Activated T-helper 17 cell treated with anti-CD3 and anti-CD28 coated beads, Interleukin-2, amount 50 U/mL, for 72 hours (primary cell): ENCODE data around the gene NEGR1. TPM values are rescaled to one million over a fixed set of nuclear protein-coding genes. Genes with fewer than 3 reads are reported as not detected.
"Not testable (repeated sequence)": the region's sequence is repeated elsewhere in the genome, so short reads cannot be mapped to it uniquely, and the experiment has no call there.

Experiments used
- ATAC-seq: fragments of 150-1000 bp; cut with Tn5 transposase; replicated peaks from 2 replicates; pipeline ENCODE4 v1.10.0; 2021; ENCODE audit warnings: mild to moderate bottlenecking, moderate library complexity
- H3K27ac Mint-ChIP-seq: one replicate; pipeline ENCODE4 v1.8.0; 2022; ENCODE audit warnings: mixed read lengths
- H3K27me3 Mint-ChIP-seq: one replicate; pipeline ENCODE4 v1.8.0; 2022; ENCODE audit warnings: mixed read lengths
- H3K36me3 Mint-ChIP-seq: one replicate; pipeline ENCODE4 v1.8.0; 2022; ENCODE audit warnings: low read depth, mild to moderate bottlenecking, mixed read lengths
- H3K4me1 Mint-ChIP-seq: one replicate; pipeline ENCODE4 v1.8.0; 2022; ENCODE audit warnings: mixed read lengths
- H3K4me3 Mint-ChIP-seq: one replicate; pipeline ENCODE4 v1.8.0; 2022; ENCODE audit warnings: mild to moderate bottlenecking, mixed read lengths
- H3K9me3 Mint-ChIP-seq: one replicate; pipeline ENCODE4 v1.8.0; 2022; ENCODE audit warnings: mixed read lengths
- total RNA-seq, 2 donors: library from RNA; stranded (reverse); gene quantifications; one replicate each; pipeline ENCODE4 v1.2.3, GENCODE V29; 2022

Gene NEGR1
- total RNA-seq, 2 donors from 2014 or later = not detected

DNA sequence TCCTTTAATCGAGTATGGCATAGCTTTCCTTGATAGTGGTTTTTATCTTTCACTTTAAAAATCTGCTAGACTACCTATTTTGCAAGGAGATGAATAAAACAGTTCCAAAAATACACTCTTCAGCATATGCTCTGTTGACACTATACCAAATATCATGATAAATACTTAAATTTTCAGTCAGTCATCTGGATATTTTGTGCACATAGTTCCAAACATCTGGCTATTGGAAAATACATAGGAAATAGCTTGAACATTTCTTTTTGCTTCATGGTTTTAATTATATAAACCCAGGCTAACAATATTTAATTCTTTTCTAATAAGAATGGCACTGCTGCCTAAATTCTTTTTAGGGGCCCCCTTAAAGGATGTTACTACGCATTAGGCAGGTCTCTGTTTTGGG is 342.1 kb downstream of the NEGR1 start:
- ATAC-seq = no peak
- Mint-ChIP-seq H3K9me3 (no peaks in the 10 kb centered on the region), H3K4me1 (no peaks in the 10 kb centered on the region), H3K27me3 (no peaks in the 10 kb centered on the region), H3K4me3 (no peak overlapping the region), H3K27ac (no peak overlapping the region), H3K36me3 (no peaks in the 10 kb centered on the region)

DNA sequence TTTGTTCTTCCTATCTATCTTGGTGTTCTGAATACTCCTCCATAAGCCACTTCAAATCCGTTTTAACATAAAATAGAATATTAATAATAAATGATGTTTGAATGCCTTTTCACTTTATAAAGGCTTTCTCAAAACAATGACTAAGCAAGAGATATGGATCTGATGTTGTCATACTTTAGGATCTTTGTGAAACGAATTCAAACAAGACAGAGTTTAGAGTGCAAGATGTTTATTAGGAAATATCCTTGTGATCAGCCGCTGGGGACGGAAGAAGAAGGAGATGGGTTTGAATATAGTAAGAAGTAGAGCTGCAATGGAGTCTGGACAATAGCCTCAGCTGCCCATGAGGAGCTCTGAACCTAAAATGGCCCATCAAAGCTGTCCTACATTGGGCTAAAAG is 351.8 kb downstream of the NEGR1 start:
- no peaks in the 10 kb centered on the region for H3K4me1 Mint-ChIP-seq
- no peaks in the 10 kb centered on the region for H3K9me3 Mint-ChIP-seq
- H3K27me3 Mint-ChIP-seq = no peaks in the 10 kb centered on the region
- no peak overlapping the region for H3K4me3 Mint-ChIP-seq
- no peak for ATAC-seq
- no peak overlapping the region for H3K27ac Mint-ChIP-seq
- H3K36me3 Mint-ChIP-seq = no peaks in the 10 kb centered on the region

GRCh38 chr1:71921935-71922559 is 360.3 kb downstream of the NEGR1 start:
- H3K36me3 Mint-ChIP-seq = no peaks in the 10 kb centered on the region
- H3K27me3 Mint-ChIP-seq = no peaks in the 10 kb centered on the region
- no peak for ATAC-seq
- H3K4me3 Mint-ChIP-seq = no peak overlapping the region
- no peaks in the 10 kb centered on the region for H3K4me1 Mint-ChIP-seq
- peaks cover 9% of the 10 kb centered on the region for H3K9me3 Mint-ChIP-seq
- H3K27ac Mint-ChIP-seq = no peak overlapping the region

GRCh38 chr1:71921204-71921603 is 361.1 kb downstream of the NEGR1 start:
- no peaks in the 10 kb centered on the region for H3K4me1 Mint-ChIP-seq
- H3K36me3 Mint-ChIP-seq = no peaks in the 10 kb centered on the region
- ATAC-seq = no peak
- no peak overlapping the region for H3K27ac Mint-ChIP-seq
- no peaks in the 10 kb centered on the region for H3K27me3 Mint-ChIP-seq
- H3K4me3 Mint-ChIP-seq = no peak overlapping the region
- peaks cover 12% of the 10 kb centered on the region for H3K9me3 Mint-ChIP-seq

DNA sequence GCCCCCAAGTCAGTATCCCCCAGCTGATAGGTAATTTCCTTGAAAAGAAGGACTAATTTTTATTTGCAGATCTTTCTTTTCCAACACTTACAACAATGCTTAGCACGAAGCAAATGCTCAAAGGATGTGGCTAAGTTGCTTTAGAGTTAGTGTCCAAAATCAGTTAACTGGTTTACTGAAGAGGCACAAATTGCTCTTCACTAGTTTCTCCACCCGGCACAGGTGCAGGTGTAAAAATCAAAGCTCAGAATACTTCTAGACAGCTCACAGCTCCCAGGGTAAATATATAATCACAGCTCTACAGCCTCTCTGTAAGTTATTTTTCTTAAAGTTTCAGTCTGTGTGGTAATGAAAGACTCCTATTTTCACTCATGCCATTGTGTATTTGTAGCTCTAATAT is 361.8 kb downstream of the NEGR1 start:
- H3K4me3 Mint-ChIP-seq = no peak overlapping the region
- peaks cover 12% of the 10 kb centered on the region for H3K9me3 Mint-ChIP-seq
- no peak for ATAC-seq
- no peaks in the 10 kb centered on the region for H3K27me3 Mint-ChIP-seq
- no peaks in the 10 kb centered on the region for H3K4me1 Mint-ChIP-seq
- no peak overlapping the region for H3K27ac Mint-ChIP-seq
- no peaks in the 10 kb centered on the region for H3K36me3 Mint-ChIP-seq

DNA sequence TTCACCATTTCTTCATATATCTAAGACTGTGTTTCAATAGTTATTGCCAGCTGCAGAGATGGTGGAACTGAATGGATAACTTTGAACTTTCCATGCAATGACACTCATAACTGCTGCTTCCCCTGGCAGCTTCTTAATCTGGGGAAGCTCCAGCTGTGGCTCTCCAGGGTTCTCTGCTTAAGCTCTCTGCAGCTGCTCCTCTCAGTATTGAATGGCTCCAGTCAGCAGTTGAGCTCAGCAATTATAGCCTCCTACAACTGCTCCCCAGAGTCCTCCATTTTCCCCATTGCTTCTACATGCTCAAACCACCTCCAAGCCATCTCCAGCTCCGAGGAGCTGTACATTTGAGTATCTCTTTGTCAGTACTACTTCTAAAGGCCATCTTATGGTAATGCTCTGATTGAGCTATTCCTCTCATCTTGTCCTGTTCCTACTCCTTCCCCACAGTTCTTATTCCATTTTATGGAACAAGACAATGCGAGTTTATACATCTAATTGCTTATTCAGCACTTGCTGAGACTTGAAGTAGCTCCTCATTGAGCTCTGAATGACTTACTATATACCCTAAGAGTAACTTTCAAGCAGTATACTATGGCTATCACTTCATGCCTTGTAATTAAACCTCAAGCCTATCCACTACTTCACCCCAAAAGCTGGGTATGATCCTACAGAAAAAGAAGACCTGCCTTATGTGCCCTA is 362.4 kb downstream of the NEGR1 start:
- Mint-ChIP-seq H3K9me3 (peaks cover 12% of the 10 kb centered on the region), H3K27ac (no peak overlapping the region), H3K27me3 (no peaks in the 10 kb centered on the region)

GRCh38 chr1:71918630-71919029 is 363.7 kb downstream of the NEGR1 start:
- ATAC-seq = no peak
- Mint-ChIP-seq H3K27me3 (no peaks in the 10 kb centered on the region), H3K36me3 (no peaks in the 10 kb centered on the region), H3K4me3 (no peak overlapping the region), H3K4me1 (no peaks in the 10 kb centered on the region), H3K9me3 (peaks cover 12% of the 10 kb centered on the region), H3K27ac (no peak overlapping the region)

More for the DNA sequence above, 362.4 kb downstream of the NEGR1 start:
- Mint-ChIP-seq H3K4me3 (no peak overlapping the region), H3K36me3 (no peaks in the 10 kb centered on the region), H3K4me1 (no peaks in the 10 kb centered on the region)
- ATAC-seq = no peak

DNA sequence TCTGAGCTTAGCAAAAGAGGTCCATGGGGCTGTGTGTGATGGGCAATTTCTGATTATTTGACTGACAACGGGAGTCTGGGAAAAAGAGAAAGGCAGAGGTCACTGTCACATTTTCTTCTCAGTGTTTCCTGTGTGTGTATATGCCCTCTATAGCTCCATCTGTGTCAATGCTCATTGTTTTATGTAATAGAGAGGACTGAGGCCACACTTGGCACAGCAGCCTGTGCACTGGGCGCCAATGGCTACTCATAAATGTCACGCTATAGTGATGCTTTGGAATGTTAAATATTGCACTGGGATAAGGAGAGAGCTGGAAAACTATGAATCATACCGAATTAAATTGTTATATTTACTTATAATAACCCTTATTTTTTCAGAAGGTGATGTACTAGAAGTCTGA is 365.4 kb downstream of the NEGR1 start:
- Mint-ChIP-seq H3K4me1 (no peaks in the 10 kb centered on the region), H3K9me3 (peaks cover 12% of the 10 kb centered on the region), H3K27ac (no peak overlapping the region), H3K27me3 (no peaks in the 10 kb centered on the region), H3K36me3 (no peaks in the 10 kb centered on the region), H3K4me3 (no peak overlapping the region)
- no peak for ATAC-seq

GRCh38 chr1:71914626-71915025 is 367.7 kb downstream of the NEGR1 start:
- ATAC-seq = no peak
- Mint-ChIP-seq H3K27ac (no peak overlapping the region), H3K9me3 (peaks cover 9% of the 10 kb centered on the region), H3K36me3 (no peaks in the 10 kb centered on the region), H3K4me3 (no peak overlapping the region), H3K27me3 (no peaks in the 10 kb centered on the region), H3K4me1 (no peaks in the 10 kb centered on the region)

DNA sequence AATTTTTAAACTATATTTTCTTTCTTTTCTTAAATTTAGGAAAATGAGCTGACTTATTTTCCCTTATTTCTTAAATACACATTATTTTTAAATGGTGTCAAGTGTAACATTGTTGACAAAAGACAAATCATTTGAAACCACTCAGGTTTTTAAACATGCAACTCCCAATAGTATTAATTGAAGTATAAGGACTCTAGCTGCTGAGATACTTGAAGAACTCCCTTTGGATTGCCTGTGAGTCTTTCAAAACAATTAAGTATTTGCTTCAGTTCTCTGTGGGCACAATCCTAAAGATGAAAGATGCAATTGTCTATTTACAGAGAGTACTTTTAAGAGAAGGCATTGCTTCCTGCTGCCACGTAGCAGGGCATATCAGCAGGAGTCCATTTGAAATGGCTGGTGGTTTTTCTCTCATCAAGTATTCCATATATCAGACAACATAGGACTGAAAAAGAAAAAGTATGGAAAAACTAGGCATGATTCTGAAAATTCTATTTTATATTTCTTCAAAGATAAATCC is 373.4 kb downstream of the NEGR1 start:
- no peak overlapping the region for H3K27ac Mint-ChIP-seq
- no peak overlapping the region for H3K4me3 Mint-ChIP-seq
- no peak for ATAC-seq
- no peaks in the 10 kb centered on the region for H3K27me3 Mint-ChIP-seq
- peaks cover 3% of the 10 kb centered on the region for H3K9me3 Mint-ChIP-seq
- H3K4me1 Mint-ChIP-seq = no peaks in the 10 kb centered on the region
- no peaks in the 10 kb centered on the region for H3K36me3 Mint-ChIP-seq

DNA sequence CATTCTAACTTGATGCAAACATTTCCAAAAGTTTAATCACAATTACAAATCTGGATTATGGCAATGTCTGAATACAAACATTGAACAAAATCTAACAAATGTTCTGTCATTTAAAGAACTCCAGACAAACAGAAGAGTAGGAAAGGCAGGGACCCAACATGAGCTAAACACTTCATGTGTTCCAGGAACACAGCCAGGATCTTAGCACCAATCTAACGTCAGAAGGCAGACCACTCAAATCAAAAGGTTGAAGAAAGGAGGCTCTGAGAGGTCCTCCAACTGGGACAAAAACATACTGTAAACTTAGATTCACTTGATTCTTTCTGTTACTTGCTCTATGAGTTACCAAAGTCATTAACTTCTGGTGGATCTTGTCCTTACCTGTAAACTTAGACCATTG is 374.0 kb downstream of the NEGR1 start:
- peaks cover 3% of the 10 kb centered on the region for H3K9me3 Mint-ChIP-seq
- no peak overlapping the region for H3K27ac Mint-ChIP-seq
- H3K4me3 Mint-ChIP-seq = no peak overlapping the region
- H3K27me3 Mint-ChIP-seq = no peaks in the 10 kb centered on the region
- no peaks in the 10 kb centered on the region for H3K36me3 Mint-ChIP-seq
- no peak for ATAC-seq
- no peaks in the 10 kb centered on the region for H3K4me1 Mint-ChIP-seq

GRCh38 chr1:71899881-71900280 is 382.5 kb downstream of the NEGR1 start:
- Mint-ChIP-seq H3K27ac (no peak overlapping the region), H3K9me3 (no peaks in the 10 kb centered on the region), H3K4me1 (no peaks in the 10 kb centered on the region), H3K36me3 (no peaks in the 10 kb centered on the region), H3K4me3 (no peak overlapping the region), H3K27me3 (no peaks in the 10 kb centered on the region)
- ATAC-seq = no peak

- not testable (repeated sequence) for H3K36me3 Mint-ChIP-seq, H3K27me3 Mint-ChIP-seq, H3K9me3 Mint-ChIP-seq, H3K27ac Mint-ChIP-seq, ATAC-seq, H3K4me3 Mint-ChIP-seq, H3K4me1 Mint-ChIP-seq
Measured at GRCh38 chr1:71888166-71888565, 394.2 kb downstream of the NEGR1 start.

- Mint-ChIP-seq H3K27me3 (no peaks in the 10 kb centered on the region), H3K27ac (no peak overlapping the region), H3K9me3 (no peaks in the 10 kb centered on the region)
Measured at GRCh38 chr1:71885171-71885570, 397.2 kb downstream of the NEGR1 start.

DNA sequence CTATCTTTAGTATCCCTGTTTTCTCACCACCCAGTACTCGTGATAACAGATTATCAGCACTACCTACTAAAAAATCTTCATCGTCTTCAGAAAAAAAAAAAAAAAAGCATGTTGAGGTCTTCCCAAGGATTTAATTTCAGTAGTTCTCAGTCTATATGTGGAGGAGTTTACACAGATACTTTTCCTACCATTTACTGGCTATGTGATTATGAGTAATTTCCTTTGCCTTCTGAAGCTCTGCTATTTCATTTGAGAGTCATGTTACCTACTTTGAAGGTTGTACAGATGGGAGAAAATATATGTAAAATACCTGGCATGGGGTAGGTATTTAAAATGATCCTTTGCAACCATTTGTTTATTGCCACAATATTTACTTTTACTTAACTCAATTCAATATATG is 399.7 kb downstream of the NEGR1 start:
- H3K27ac Mint-ChIP-seq = no peak overlapping the region
- H3K4me1 Mint-ChIP-seq = no peaks in the 10 kb centered on the region
- no peak overlapping the region for H3K4me3 Mint-ChIP-seq
- H3K27me3 Mint-ChIP-seq = no peaks in the 10 kb centered on the region
- no peak for ATAC-seq
- H3K36me3 Mint-ChIP-seq = no peaks in the 10 kb centered on the region
- H3K9me3 Mint-ChIP-seq = no peaks in the 10 kb centered on the region

More at GRCh38 chr1:71885171-71885570, 397.2 kb downstream of the NEGR1 start:
- Mint-ChIP-seq H3K36me3 (no peaks in the 10 kb centered on the region), H3K4me1 (no peaks in the 10 kb centered on the region), H3K4me3 (no peak overlapping the region)
- ATAC-seq = no peak
